ENCODE measurements around the gene WRNIP1.
"Not testable (repeated sequence)": the region's sequence is repeated elsewhere in the genome, so short reads cannot be mapped to it uniquely, and the experiment has no call there.

Gene WRNIP1

GRCh38 chr6:2786269-2786668 lies 21.1 kb downstream of the WRNIP1 start:
- no peak for DNase-seq (ENCODE audit: low spot score)

GRCh38 chr6:2790588-2791449 lies 25.6 kb downstream of the WRNIP1 start:
- DNase-seq (ENCODE audit: low spot score): peak; percentile 82

- DNase-seq (ENCODE audit: low spot score): no peak
Measured at GRCh38 chr6:2791450-2791974, 26.3 kb downstream of the WRNIP1 start.

GRCh38 chr6:2792330-2793110 lies 27.3 kb downstream of the WRNIP1 start:
- no peak for DNase-seq (ENCODE audit: low spot score)

GRCh38 chr6:2793534-2794151 lies 28.4 kb downstream of the WRNIP1 start:
- no peak for DNase-seq (ENCODE audit: low spot score)

GRCh38 chr6:2794171-2794730 lies 29.1 kb downstream of the WRNIP1 start:
- DNase-seq (ENCODE audit: low spot score): no peak

GRCh38 chr6:2795162-2795561 lies 30.0 kb downstream of the WRNIP1 start:
- DNase-seq (ENCODE audit: low spot score): no peak

GRCh38 chr6:2795956-2796355 lies 30.8 kb downstream of the WRNIP1 start:
- no peak for DNase-seq (ENCODE audit: low spot score)

- DNase-seq (ENCODE audit: low spot score): no peak
Measured at GRCh38 chr6:2796861-2797260, 31.7 kb downstream of the WRNIP1 start.

- no peak for DNase-seq (ENCODE audit: low spot score)
Measured at GRCh38 chr6:2797564-2798031, 32.4 kb downstream of the WRNIP1 start.

GRCh38 chr6:2798586-2799134 lies 33.5 kb downstream of the WRNIP1 start:
- no peak for DNase-seq (ENCODE audit: low spot score)

- DNase-seq (ENCODE audit: low spot score): no peak
Measured at GRCh38 chr6:2799936-2800527, 34.8 kb downstream of the WRNIP1 start.

- no peak for DNase-seq (ENCODE audit: low spot score)
Measured at GRCh38 chr6:2800552-2801316, 35.5 kb downstream of the WRNIP1 start.

- not testable (repeated sequence) for DNase-seq (ENCODE audit: low spot score)
Measured at GRCh38 chr6:2801687-2802086, 36.5 kb downstream of the WRNIP1 start.

GRCh38 chr6:2802521-2803060 lies 37.4 kb downstream of the WRNIP1 start:
- no peak for DNase-seq (ENCODE audit: low spot score)

GRCh38 chr6:2803731-2804429 lies 38.7 kb downstream of the WRNIP1 start:
- DNase-seq (ENCODE audit: low spot score): no peak

- DNase-seq (ENCODE audit: low spot score): no peak
Measured at GRCh38 chr6:2804516-2804915, 39.3 kb downstream of the WRNIP1 start.

GRCh38 chr6:2805031-2805430 lies 39.8 kb downstream of the WRNIP1 start:
- no peak for DNase-seq (ENCODE audit: low spot score)

- no peak for DNase-seq (ENCODE audit: low spot score)
Measured at GRCh38 chr6:2806644-2807043, 41.5 kb downstream of the WRNIP1 start.
